Heart right ventricle (tissue), 16 donors: Measurements from ENCODE around the gene NRIP1. TPM values are rescaled to one million over a fixed set of nuclear protein-coding genes. Genes with fewer than 3 reads are reported as not detected.

Experiments used
- ATAC-seq, 8 donors: fragments of 200-7000 bp; cut with Tn5 transposase; one replicate each; pipeline ENCODE4 v1.9.1; 2020; ENCODE audit warnings: mild to moderate bottlenecking in 8 of 8, moderate library complexity in 8 of 8, moderate number of reproducible peaks in 1 of 8
- DNase-seq, 2 donors: peaks; one replicate each; pipeline ENCODE4 v3.0.0-alpha.2; 2020
- H3K27ac ChIP-seq, 10 donors: fragments of 200-600 bp; sonication (generic) in 2 of 10; one replicate each; pipeline versions ENCODE4 v1.5.0 to v1.8.0; 2020 to 2022; ENCODE audit warnings: mild to moderate bottlenecking in 3 of 10
- H3K27me3 ChIP-seq, 7 donors: fragments of 200-600 bp; one replicate each; pipeline ENCODE4 v1.8.0; 2021 to 2022; ENCODE audit warnings: mild to moderate bottlenecking in 2 of 7
- H3K36me3 ChIP-seq, 9 donors: fragments of 200-600 bp; sonication (generic) in 1 of 9; one replicate each; pipeline versions ENCODE4 v1.5.0 to v1.8.0; 2020 to 2022; ENCODE audit warnings: mild to moderate bottlenecking in 2 of 9
- H3K4me1 ChIP-seq, 9 donors: fragments of 200-600 bp; sonication (generic) in 1 of 9; one replicate each; pipeline versions ENCODE4 v1.5.0 to v1.8.0; 2020 to 2022; ENCODE audit warnings: mild to moderate bottlenecking in 4 of 9
- H3K4me3 ChIP-seq, 10 donors: fragments of 200-600 bp; sonication (generic) in 2 of 10; one replicate each; pipeline versions ENCODE4 v1.5.0 to v1.8.0; 2020 to 2022; ENCODE audit warnings: mild to moderate bottlenecking in 7 of 10, moderate library complexity in 2 of 10
- H3K9me3 ChIP-seq, 11 donors: fragments of 200-600 bp in 10 of 11; sonication (generic) in 2 of 11; one replicate each; pipeline versions ENCODE4 v1.5.0 to v1.8.0; 2013 to 2022; ENCODE audit warnings: mild to moderate bottlenecking in 2 of 11, control low read depth in 1 of 11, moderate library complexity in 1 of 11
- CTCF ChIP-seq, 9 donors: fragments of 200-600 bp; sonication (generic) in 2 of 9; IDR thresholded peaks; one replicate each; pipeline versions ENCODE4 v1.5.0 to v1.8.0; 2021 to 2022; ENCODE audit warnings: antibody characterized with exemption in 9 of 9, mild to moderate bottlenecking in 5 of 9, moderate library complexity in 1 of 9
- WGBS, 2 donors: extraction: QIAGEN DNeasy Blood & Tissue Kit; methylation state at CpG; one replicate each; pipeline ENCODE4 v1.1.7; 2013; ENCODE audit warnings: inconsistent platforms in 1 of 2; 5-methylcytosine and 5-hydroxymethylcytosine counted together
- intact Hi-C, 10 donors: fragments of 100-400 bp; cut with DNase I; formaldehyde crosslinking; loops; one replicate each; pipeline versions ENCODE4 v1.11.1 to v1.14.2; 2022
- polyA plus RNA-seq, 2 donors: library from polyadenylated mRNA; stranded (reverse); fragments of 200-250 nt; gene quantifications; one replicate each; pipeline ENCODE4 v1.2.3, GENCODE V29; 2013
- total RNA-seq, 10 donors: library from RNA; stranded (reverse); fragmentation: NEBNext Ultra II Directional in 3 of 10; extraction: Animal tissue kit (Norgen Biotek cat#: 25700) in 3 of 10; gene quantifications; one replicate each; pipeline versions ENCODE4 v1.2.1 to v1.2.4, GENCODE V29; 2021 to 2023
- donor health status: Arrhythmogenic right ventricular cardiomyopathy.
- donor health status: ischemic (EF 13 %, LVEDD 7.1; RV severe dilation, severe dysfunction).
- donor health status: healthy with polysubstance abuse.
- donor health status: DM: no; HTN: yes; CAD: no.
- donor health status: DM: no; HTN: no; CAD: no.
- donor health status: ischemic (EF 25% LVEDD 6.9; RV normal size, moderate dysfunction).
- donor health status: ischemic (EF 25% LVEDD 5.7; RV mildly dilated, moderate dysfunction).
- donor health status: healthy.
- donor health status: DM: yes; HTN: yes; CAD: no.
- donor health status: Ischemic cardiomyopathy.
- donor health status: ischemic (EF 35%, LVEDD 5.7; RV mildly dilated, moderate dysfunction).
- donor health status: nonischemic (EF 11% LVEDD 7.7; RV severe dilation, severe dysfunction).
- donor health status: DM: yes; HTN: yes; CAD: no.
- donor health status: PGD.
- donor health status: ischemic (EF 29% LVEDD 5.4; RV normal size, mild dysfunction).
- donor health status: nonischemic (EF 23%, LVEDD 6.1; RV moderate dilation, normal function).

The NRIP1 gene
- total and polyA plus RNA-seq, 12 donors: 3.2 to 40.3 (median 17.4) TPM

GRCh38 chr21:15084668-15085067, 19.9 kb upstream of the NRIP1 start:
- H3K9me3 ChIP-seq: no peaks in the 10 kb centered on the region
- no peak overlapping the region for H3K27ac ChIP-seq
- TF ChIP-seq CTCF (IDR thresholded peaks at IDR 0.05): no peak
- ATAC-seq (peak in 1 of 8 donors; percentile 21), DNase-seq (no peak)
- H3K4me3 ChIP-seq: no peak overlapping the region
- H3K36me3 ChIP-seq: no peaks in the 10 kb centered on the region
- no peaks in the 10 kb centered on the region for H3K27me3 ChIP-seq
- peaks cover 0 to 7% (median 0%) of the 10 kb centered on the region in 9 donors for H3K4me1 ChIP-seq
- intact Hi-C loops: no loop called here

DNA sequence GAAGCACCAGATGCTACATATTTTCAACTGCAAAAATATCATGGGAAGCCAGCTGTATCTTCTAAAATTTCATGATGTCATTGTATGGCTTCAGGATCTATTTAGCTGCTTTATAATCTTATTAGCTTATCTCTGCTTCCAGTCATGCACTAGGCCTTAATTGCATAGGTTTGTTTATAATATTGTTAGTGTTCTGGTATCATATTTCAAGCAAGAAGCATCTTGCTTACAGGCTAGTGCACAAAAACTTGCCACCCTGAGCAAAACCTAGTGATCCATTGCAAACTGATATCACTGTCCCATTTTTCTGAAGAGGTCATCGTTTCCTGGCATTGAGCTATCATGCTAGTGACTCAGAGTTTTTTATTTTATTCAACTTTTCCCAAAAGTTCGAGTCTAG, 15.7 kb upstream of the NRIP1 start:
- no peak overlapping the region for H3K4me3 ChIP-seq
- no peaks in the 10 kb centered on the region for H3K9me3 ChIP-seq
- no peak for TF ChIP-seq CTCF (IDR thresholded peaks at IDR 0.05)
- no peaks in the 10 kb centered on the region for H3K36me3 ChIP-seq
- H3K27ac ChIP-seq: peak overlapping the region in 1 of 10 donors; percentile 2
- no peak for DNase-seq
- intact Hi-C loops: no loop called here
- 42 to 73% methylated on average over 2 of the region's 2 CpGs for WGBS, 2 donors
- H3K4me1 ChIP-seq: peaks cover 0 to 7% (median 0%) of the 10 kb centered on the region in 9 donors
- H3K27me3 ChIP-seq: no peaks in the 10 kb centered on the region
- no peak for ATAC-seq

GRCh38 chr21:15079269-15079668, 14.5 kb upstream of the NRIP1 start:
- WGBS, 2 donors: 85 to 96% methylated on average over 10 of the region's 10 CpGs
- Histone ChIP-seq H3K36me3 (no peaks in the 10 kb centered on the region), H3K27ac (no peak overlapping the region), H3K9me3 (no peaks in the 10 kb centered on the region), H3K4me1 (peaks cover 0 to 2% (median 0%) of the 10 kb centered on the region in 9 donors), H3K27me3 (no peaks in the 10 kb centered on the region), H3K4me3 (no peak overlapping the region)
- ATAC-seq (no peak), DNase-seq (no peak)
- intact Hi-C loops: no loop called here
- TF ChIP-seq CTCF (IDR thresholded peaks at IDR 0.05): no peak

- Histone ChIP-seq H3K36me3 (no peaks in the 10 kb centered on the region), H3K4me3 (no peak overlapping the region), H3K9me3 (no peaks in the 10 kb centered on the region), H3K27ac (no peak overlapping the region), H3K27me3 (no peaks in the 10 kb centered on the region), H3K4me1 (peaks cover 0 to 2% (median 0%) of the 10 kb centered on the region in 9 donors)
- intact Hi-C loops: no loop called here
- TF ChIP-seq CTCF (IDR thresholded peaks at IDR 0.05): no peak
- no peak for DNase-seq
- WGBS, 2 donors: 54 to 57% methylated on average over 2 of the region's 2 CpGs
- ATAC-seq: no peak
These were observed 13.4 kb upstream of the NRIP1 start for GRCh38 chr21:15078180-15078579.
